SKM-1 (cell line): ENCODE measurements around the gene CRYBB2.
"Not testable (repeated sequence)": the region's sequence is repeated elsewhere in the genome, so short reads cannot be mapped to it uniquely, and the experiment has no call there.

Experiments used
- DNase-seq: peaks from one replicate; lab custom pipeline; 2025; ENCODE audit not compliant: unreplicated experiment; lab: John Stamatoyannopoulos, UW

The CRYBB2 gene

DNA sequence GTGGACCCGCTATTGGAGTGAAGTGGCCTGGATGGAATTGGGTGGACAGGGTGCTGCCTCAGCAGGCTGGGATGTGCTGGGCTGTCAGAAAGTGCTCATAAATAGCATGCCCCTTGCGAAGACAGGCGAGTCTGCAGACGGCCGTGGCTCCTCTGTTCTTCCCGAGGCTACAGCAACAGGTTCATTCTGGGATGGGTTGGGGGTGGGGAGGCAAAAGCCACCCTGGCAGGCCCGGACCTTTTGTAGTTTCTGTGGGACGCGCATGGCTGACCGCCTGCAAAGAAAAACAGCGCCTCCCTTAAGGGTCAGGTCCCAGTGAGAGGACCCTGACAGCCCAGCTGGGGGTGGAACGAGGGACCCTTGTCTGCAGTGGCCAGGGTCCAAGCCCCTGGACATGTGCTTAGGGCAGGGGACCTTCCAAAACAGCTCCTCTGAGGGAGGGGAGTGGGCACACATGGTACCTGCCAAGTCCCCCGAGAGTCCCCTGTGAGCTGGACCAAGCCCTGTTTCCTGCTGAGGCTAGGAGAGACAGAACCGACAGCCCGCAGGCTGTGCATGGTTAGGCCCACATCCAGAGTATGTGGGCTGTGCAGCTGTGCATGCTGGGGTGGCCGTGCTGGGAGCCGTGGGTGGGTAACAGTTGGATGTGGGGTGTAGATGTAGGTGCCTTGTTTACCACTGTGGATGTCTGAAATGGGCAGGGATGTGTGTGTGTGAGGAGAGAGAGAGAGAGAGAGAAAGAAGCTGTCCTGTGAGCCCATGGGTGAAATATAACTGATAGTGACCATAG, 19.5 kb upstream of the CRYBB2 start, which contains the start of gene CRYBB3:
TSS of gene CRYBB3 (plus strand) at position 128 of the 790 bp plus-strand sequence. CDS start 1,539 bp downstream, outside the sequence.
- DNase-seq = no peak

DNA sequence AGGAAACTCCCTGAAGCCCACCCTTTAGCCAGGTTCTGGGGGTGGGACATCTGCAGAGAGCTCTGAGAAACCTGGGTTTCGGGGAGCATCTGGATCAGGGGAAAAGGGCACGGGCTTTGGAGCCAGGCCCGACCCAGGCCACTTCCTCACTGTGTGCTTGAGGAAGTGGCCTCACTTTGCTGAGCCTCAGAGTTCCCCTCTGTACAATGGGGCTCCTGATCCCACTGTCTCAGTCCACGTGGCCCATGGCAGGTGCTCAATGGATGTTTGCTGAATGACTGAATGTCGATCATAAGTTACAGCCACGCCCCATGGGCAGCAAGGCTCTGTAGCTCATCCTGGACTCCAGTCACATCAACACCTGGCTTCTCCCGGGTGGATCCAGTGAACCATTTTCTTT, 18.5 kb upstream of the CRYBB2 start:
- no peak for DNase-seq

DNA sequence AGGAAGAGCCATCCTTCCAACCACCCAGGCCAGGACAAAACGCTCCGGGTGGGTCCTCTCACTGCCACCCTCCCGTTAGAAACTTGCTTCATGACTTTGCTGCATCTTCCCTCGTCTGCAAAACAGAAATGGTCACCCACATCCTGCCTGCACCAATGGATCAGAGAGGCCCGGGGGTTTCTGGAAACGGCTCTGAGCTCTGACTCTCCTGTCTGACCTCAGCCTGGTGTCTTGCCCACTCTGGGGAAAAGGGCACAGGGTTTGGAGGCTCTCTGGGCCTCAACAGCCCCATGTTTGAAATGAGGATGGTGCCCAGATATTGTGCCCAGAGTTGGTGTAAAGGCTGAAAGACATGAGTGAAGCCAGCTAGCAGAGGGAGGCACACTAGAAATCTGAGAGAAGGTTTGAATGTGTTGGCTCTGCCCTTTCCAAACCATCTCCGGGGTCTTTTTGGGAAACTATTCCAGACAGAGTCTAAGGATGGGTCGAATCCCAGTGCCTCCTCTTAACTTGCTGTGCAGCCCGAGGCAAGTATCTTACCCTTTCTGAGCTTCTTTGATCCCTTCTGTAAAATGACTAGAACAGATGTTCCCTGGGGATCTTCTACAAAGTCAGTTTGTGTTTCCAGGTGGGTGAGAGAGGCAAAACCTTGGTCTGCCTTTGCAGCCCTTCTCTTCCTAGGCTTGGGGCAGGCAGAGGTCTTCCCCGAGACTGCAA, 17.7 kb upstream of the CRYBB2 start:
- no peak for DNase-seq

DNA sequence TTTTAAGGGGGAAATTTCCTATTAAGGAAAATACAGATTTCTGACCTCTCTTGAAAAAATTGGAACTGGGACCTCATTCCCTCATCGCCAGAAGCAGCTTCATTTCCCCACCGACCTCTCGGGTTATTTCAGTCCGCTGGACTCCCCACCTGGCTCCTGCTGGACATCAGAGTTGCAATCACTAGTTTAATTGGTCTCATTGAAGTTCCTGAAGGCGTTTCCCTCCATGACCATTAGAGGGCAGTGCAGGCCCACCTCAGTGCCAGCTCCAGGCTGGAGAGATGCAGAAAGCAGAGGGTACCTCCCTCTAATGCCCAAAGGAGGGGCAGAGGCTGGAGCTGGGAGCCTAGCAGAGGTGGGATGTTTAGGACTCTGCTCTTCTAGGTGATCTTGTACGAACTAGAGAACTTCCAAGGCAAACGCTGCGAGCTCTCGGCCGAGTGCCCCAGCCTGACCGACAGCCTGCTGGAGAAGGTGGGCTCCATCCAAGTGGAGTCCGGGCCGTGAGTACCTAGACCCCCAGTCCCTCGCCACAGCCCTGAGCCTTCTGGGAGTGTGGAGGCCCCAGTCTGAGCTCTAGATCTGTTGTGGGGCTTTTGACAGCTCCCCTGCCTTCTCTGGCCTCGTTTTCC, 17.0 kb upstream of the CRYBB2 start:
- no peak for DNase-seq

DNA sequence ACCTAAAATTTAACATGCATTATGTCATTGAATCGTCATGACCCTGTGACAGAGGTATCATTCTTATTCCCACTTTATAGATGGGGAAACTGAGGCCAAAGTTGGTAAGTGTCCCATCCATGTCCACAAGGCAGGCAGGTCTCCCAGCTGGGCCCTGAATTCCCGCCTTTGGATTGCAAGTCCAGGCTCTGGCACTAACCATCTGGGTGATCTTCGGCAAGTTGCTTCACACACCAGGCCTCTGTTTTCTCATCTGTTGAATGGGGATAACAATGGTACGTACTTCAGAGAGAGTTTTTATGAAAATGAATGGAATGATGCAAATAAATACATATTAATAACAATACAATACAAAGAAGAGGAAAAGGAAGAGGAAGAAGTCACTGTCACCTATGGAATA, 16.4 kb upstream of the CRYBB2 start:
- no peak for DNase-seq

DNA sequence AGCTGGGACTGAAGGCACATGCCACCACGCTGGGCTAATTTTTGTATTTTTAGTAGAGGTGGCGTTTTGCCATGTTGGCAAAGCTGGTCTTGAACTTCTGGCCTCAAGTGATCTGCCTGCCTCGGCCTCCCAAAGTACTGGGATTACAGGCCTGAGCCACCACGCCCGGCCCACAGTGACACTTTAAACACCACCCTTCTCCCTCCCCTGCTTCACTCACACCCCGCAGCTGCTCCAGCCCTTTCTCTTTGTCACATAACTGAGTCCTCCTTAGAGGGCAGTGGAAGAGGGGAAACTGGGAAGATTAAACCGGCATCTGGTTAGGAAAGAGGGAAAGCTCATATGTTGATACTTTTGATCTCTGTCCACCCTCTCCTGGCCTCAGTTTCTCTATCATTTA, 14.9 kb upstream of the CRYBB2 start:
- not testable (repeated sequence) for DNase-seq

DNA sequence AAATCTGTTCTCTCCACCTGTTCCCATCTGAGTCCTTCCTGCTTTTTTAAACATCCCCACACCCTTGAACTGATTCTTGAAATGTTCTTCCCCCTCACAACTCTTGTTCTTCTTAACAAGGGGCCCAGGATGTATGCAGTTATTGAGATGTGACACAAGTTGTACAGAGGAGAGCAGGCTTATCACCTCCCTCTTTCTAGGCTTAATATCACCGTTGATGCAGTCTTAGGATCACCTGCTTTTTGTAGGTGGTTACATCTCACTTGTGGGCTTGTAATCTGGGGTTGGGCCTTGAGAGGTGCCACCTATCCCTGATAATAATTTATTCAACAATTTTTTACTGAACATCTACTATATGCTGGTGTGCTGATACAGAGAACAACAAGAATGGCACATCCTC, 13.6 kb upstream of the CRYBB2 start:
- no peak for DNase-seq

DNA sequence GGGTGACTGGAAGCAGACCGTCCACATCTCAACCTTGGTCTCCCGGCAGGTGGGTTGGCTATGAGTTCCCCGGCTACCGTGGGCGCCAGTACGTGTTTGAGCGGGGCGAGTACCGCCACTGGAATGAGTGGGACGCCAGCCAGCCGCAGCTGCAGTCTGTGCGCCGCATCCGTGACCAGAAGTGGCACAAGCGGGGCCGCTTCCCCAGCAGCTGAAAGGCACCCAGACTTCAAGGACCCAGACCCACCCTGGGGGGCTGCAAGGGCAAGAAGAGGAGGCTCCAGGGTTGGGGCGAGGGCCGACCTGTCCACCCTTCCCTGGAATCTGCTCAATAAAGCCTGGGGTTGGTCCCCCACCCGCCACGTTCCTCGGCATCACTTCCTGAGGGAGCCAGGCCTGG, 12.4 kb upstream of the CRYBB2 start:
- DNase-seq = no peak

DNA sequence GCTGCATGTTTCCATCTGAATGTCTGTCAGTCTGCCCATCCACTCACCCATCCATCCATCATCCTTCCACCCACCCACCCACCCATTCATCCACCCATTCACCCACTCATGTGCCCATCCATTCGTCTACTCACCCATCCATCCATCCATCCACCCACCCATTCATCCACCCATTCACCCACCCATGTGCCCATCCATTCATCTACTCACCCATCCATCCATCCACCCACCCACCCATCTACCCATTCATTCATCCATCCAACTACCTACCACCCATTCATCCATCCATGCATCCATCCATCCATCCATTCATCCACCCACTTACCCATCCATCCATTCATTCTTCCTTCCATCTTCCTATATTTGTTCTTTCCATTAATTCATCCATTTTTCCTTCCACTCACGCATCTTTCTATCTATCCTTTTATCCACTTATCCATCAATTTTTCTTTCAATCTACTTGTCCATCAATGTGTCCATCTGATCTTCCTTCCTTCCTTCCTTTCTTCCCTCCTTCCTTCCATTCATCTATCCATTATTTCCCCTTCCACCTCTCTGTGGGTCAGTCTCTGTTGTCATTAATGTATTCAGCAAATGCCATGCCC, 11.8 kb upstream of the CRYBB2 start:
- DNase-seq = no peak

DNA sequence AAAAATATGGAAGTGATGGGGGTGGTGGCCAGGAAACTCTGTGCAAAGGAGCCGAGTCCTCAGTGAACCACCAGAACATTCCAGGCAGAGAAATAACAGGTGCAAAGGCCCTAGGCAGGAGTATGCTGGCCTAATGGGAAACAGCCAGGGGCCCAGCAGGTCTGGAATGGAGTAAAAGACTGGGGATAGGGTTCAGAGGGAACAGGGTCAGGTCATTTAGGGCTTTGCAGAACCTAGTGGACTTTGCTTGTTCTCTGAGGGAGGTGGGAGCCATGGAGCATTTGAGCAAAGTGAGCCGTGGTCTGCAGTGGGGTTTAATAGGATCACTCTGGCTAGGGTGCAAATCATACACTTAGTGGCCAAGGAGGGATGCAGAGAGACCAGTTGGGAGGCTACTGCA, 11.1 kb upstream of the CRYBB2 start:
- no peak for DNase-seq

DNA sequence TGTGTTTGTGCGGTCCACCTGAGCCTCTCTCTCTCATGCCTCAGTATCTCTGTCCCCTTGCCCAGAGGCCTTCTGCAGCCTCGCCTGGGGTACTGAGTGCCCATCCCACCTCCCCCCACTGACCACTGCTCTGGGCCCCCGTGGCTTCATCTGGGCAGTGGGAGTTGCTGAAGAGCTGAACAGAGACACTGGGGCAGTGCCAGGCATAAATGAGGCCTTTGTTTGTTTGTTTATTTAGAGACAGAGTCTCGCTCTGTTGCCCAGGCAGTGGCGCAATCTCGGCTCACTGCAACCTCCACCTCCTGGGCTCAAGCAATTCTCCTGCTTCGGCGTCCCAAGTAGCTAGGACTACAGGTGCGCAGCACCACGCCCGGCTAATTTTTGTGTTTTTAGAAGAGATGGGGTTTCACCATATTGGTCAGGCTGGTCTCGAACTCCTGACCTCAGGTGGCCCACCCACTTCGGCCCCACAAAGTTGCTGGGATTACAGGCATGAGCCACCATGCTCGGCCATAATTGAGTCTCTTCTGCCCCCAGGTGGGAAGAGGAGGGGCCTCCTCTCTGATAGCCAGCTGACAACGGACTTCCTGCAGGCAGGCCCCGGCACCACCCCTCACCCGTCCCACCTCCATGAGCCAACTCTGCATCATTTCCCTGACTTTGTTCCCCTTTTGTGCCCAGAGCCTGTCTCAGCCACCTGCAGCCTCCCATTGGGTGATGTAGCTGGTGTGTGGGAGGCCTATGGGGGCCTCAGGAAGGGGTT, 10.5 kb upstream of the CRYBB2 start:
- DNase-seq = no peak

DNA sequence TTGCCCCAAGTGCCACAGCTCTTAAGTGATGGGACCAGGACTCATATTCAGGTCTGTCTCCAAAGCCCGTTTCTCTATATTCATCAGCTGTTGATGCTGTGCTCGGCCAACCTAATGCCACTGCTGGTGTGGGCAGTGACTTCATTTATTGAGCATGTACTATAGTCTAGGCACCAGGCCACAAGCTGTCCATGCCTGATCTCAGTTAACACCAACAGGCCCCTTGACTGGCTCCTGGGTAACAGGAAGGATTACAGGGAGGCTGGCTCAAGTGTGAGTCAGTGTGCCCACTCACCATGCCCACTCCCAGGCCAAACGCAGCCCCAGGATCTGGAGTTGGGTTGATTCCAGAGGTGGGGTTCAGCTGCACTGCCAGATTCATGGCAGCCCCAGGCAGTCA, 8.6 kb upstream of the CRYBB2 start:
- DNase-seq = no peak

DNA sequence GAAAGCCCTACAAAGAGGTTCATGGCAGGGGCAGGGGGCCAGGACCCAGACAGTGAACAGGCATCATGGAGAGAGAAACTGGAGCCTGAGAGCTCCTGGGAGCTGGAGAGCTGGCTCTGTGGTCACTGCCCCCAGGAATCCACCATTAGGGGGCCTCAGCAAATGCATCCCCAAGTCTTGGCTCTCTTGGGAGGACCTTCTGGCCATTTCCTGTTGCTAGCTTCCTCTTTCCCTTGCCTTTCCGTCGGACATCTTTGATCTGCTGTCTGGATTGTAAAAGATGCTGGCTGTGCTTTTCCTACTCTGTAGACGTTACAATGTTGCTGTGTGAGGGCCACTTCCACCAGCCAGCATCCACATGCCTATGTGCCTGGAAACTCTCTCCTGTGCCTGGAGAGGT, 7.1 kb upstream of the CRYBB2 start:
- no peak for DNase-seq

DNA sequence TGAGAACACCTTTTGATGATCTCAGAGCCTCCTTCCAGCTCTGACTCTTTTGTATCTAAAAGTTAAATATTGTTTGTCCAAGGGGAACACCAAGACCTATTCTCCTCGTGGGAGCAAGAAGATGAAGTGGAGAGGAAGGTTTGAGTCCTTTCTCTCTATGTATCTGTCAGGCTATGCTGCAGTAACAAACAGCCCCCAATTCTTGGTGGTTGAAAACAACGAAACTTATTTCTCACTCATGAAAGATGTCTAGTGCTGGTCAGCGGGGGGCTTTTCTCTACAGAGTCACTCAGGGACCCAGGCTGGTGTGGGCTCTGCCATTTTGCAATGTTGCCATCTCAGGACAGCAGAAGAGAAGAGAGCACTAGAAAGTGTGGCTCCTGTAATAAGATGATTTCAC, 6.2 kb upstream of the CRYBB2 start:
- DNase-seq = no peak

DNA sequence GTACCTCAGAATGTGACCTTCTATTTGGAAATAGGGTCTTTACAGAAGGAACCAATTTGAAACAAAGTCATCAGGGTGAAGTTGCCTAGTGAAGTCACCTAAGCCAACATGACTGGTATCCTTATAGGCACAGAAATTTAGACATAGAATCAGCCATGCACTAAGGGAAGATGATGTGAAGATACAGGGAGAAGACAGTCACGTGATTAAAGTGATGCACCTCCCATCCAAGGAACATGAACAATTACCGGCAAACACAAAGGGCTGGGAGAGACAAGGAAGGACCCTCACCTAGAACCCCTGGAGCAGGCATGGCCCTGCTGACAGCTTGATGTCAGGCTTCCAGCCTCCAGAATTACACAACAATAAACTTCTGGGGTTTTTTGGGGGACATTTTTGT, 3.2 kb upstream of the CRYBB2 start:
- no peak for DNase-seq

DNA sequence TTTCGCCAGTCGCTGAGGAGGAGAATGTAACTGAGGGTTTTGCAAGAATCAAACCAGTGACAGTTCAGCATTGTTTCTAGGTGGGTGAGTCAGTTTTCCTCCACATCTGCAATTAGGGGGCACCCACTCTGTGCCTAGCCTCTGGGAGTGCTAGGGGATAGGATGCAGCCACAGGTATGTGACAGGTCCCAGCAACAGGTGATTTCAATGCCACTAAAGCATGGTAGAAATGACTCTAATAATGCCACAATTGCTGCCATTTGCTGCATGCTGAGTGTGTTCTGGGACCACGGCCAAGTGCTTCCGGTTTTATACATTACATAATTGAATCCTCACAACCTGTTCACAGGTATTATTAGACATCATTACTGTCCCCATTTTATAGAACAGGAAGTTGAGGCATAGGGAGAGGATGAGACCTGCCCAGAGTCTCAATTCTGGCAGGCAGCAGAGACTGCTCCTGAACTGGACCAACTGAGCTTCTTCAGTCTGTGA, 556 bp downstream of the CRYBB2 start:
- DNase-seq = no peak

DNA sequence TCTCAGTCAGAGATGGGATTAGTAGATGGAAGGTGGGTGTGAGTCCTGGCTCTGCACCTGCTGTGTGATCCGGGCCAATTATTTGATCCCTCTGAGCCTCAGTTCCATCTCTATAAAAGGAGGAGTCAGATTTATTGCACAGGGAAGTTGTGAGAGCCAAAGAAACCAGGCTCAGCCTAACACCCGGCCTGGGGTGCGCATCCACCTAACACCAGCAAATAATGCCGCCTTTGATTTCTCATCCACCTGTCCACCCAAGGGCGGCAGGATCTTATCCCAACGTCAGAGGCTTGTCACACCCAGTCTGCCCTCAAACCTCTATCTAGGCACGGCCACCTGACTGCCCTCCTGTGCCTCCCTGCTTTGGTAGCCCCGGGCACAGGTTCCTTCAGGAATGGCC, 2.4 kb downstream of the CRYBB2 start:
- no peak for DNase-seq

DNA sequence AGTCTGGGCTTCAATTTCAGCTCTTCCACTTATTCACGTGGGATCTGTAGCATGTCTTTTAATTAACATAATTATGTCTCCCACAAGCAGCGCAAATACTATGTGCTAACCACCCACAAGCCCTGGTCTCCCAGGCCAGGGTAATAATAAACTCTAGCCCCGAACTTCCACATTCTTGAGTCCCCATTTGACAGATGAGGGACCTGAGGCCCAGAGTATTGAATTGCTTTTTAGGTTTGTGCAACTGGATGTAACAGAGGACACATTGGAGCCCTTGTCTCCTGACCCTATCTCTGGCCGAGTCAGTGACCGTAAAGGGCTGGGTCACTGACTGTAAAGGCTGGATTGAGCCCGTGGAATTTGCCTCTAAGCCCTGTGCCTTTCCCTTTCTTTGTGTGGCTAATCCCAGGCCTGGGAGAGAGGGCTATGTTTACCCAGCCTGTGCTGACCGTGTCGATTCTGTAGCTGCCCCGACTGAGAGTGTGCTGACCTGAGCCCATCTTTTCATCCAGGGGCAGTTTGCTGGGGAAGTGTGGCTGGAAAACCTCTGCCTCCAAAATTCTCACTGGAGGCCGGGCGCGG, 3.9 kb downstream of the CRYBB2 start:
- DNase-seq = no peak

DNA sequence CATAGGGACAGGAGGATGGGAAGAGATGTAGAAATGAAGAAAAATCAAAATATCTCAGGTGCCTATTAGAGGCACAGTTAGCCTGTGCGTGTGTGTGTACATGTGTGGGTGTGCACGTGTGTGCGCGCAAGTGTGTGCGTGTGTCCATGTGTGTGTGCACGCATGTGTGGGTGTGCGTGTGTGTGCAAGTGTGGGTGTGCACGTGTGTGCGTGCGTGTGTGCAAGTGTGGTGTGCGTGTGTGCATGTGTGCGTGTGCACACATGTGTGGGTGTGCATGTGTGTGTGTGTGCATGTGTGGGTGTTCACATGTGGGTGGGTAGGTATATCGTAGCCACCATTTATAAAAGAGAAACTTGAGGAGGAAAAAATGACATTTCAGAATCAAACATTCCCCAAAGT, 9.4 kb downstream of the CRYBB2 start:
- no peak for DNase-seq

DNA sequence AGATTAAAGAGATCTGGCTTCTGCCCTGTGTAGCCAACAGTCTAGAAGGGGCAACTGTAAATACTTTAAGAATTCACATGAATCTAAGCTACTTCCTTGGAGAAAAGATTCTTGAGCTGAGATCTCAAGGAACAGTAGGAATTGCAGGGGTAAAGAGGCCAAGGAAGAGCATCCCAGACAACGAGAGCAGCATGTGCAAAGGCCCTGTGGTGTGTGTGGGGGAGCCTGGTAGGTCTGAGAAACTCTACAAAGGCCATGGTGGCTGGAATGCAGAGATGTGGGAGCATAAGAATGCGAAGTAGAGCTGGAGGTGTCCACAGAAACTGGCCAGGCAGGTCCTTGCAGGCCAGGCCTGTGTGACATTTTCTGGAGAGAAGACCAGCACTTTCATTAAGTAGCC, 11.3 kb downstream of the CRYBB2 start:
- not testable (repeated sequence) for DNase-seq
